GM12872 (cell line): Measurements from ENCODE around the gene SEMA6D.

ENCODE experiments used
- CTCF ChIP-seq: IDR thresholded peaks from 3 replicates; pipeline ENCODE4 v1.5.1; 2011; ENCODE audit warnings: low read depth, mild to moderate bottlenecking, low read length, moderate library complexity; ENCODE audit not compliant: insufficient read depth

SEMA6D gene

GRCh38 chr15:47717036-47717612 lies at the start of gene SEMA6D:
Gene SEMA6D, plus strand, starts transcription at chr15:47717505. Its CDS starts 42,294 bp downstream, at chr15:47759799.
- no peak for TF ChIP-seq CTCF

- TF ChIP-seq CTCF, result no peak
These were observed 48.1 kb upstream of the SEMA6D start for GRCh38 chr15:47669221-47669620.

- no peak for TF ChIP-seq CTCF
These were observed 46.9 kb upstream of the SEMA6D start for GRCh38 chr15:47670365-47670764.

- TF ChIP-seq CTCF, result no peak
These were observed 44.0 kb upstream of the SEMA6D start for GRCh38 chr15:47673232-47673761.

- TF ChIP-seq CTCF, result no peak
These were observed 42.6 kb upstream of the SEMA6D start for GRCh38 chr15:47674586-47675232.

- no peak for TF ChIP-seq CTCF
These were observed 41.6 kb upstream of the SEMA6D start for GRCh38 chr15:47675735-47676134.

- no peak for TF ChIP-seq CTCF
These were observed 39.3 kb upstream of the SEMA6D start for GRCh38 chr15:47678040-47678439.
